ENCODE data around the gene PPM1N. TPM values are rescaled to one million over a fixed set of nuclear protein-coding genes. Genes with fewer than 3 reads are reported as not detected.

Gene PPM1N
- total and polyA plus RNA-seq, 2 of the 13 experiments (the other 11 are each of a cell fraction or from before 2014, with no cell fraction given): 0.31 to 1.8 TPM

- TF ChIP-seq KDM5A (IDR thresholded peaks at IDR 0.05; ENCODE audit: borderline replicate concordance, low read length) (no peak; the same call in 1 of the 2 replicates), HMG20B (CRISPR knock-in tag; conservative IDR thresholded peaks at IDR 0.05) (no peak), NR3C1 (CRISPR knock-in tag; IDR thresholded peaks at IDR 0.05) (no peak), PPARG (CRISPR knock-in tag; conservative IDR thresholded peaks at IDR 0.05) (no peak), ZNF441 (CRISPR knock-in tag; IDR thresholded peaks at IDR 0.05; ENCODE audit: borderline replicate concordance) (peak; percentile 44; the same call in 1 of the 2 replicates), MAFG (CRISPR knock-in tag; IDR thresholded peaks at IDR 0.05) (no peak), SALL2 (CRISPR knock-in tag; IDR thresholded peaks at IDR 0.05) (no peak; the same call in 1 of the 2 replicates), FOXA1 (IDR thresholded peaks at IDR 0.05) (no peak), FOXA1 (CRISPR knock-in tag; IDR thresholded peaks at IDR 0.05) (no peak), ZNF549 (CRISPR knock-in tag; IDR thresholded peaks at IDR 0.05) (no peak), CENPT (CRISPR knock-in tag; IDR thresholded peaks at IDR 0.05; ENCODE audit: low read depth) (no peak), ZNF713 (CRISPR knock-in tag; IDR thresholded peaks at IDR 0.05) (no peak), ZNF329 (CRISPR knock-in tag; IDR thresholded peaks at IDR 0.05; ENCODE audit: low read depth) (no peak; the same call in 1 of the 2 replicates), FOXP4 (CRISPR knock-in tag; IDR thresholded peaks at IDR 0.05) (0 out of 2 replicates have a peak, but pooled peaks have one; percentile 9), NFYC (CRISPR knock-in tag; IDR thresholded peaks at IDR 0.05) (no peak), SRY (CRISPR knock-in tag; IDR thresholded peaks at IDR 0.05) (no peak), HNF4G (IDR thresholded peaks at IDR 0.05; ENCODE audit: borderline replicate concordance, low read depth, low read length) (no peak), HNF4G (CRISPR knock-in tag; IDR thresholded peaks at IDR 0.05; ENCODE audit: borderline replicate concordance, low read depth) (no peak; the same call in 1 of the 2 replicates), ATF7 (IDR thresholded peaks at IDR 0.05) (peak; percentile 98), ATF7 (CRISPR knock-in tag; IDR thresholded peaks at IDR 0.05) (peak; percentile 98), RORA (CRISPR knock-in tag; IDR thresholded peaks at IDR 0.05) (no peak), KLF15 (CRISPR knock-in tag; IDR thresholded peaks at IDR 0.05; ENCODE audit: borderline replicate concordance) (no peak), ATF3 (CRISPR knock-in tag; IDR thresholded peaks at IDR 0.05) (no peak)
- TF ChIP-seq, protein P1, sequence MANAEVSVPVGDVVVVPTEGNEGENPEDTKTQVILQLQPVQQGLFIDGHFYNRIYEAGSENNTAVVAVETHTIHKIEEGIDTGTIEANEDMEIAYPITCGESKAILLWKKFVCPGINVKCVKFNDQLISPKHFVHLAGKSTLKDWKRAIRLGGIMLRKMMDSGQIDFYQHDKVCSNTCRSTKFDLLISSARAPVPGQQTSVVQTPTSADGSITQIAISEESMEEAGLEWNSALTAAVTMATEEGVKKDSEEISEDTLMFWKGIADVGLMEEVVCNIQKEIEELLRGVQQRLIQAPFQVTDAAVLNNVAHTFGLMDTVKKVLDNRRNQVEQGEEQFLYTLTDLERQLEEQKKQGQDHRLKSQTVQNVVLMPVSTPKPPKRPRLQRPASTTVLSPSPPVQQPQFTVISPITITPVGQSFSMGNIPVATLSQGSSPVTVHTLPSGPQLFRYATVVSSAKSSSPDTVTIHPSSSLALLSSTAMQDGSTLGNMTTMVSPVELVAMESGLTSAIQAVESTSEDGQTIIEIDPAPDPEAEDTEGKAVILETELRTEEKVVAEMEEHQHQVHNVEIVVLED (CRISPR knock-in tag; IDR thresholded peaks at IDR 0.05; ENCODE audit: borderline replicate concordance): peak; percentile 16; the same call in 1 of the 2 replicates
- TF ChIP-seq, protein P2, sequence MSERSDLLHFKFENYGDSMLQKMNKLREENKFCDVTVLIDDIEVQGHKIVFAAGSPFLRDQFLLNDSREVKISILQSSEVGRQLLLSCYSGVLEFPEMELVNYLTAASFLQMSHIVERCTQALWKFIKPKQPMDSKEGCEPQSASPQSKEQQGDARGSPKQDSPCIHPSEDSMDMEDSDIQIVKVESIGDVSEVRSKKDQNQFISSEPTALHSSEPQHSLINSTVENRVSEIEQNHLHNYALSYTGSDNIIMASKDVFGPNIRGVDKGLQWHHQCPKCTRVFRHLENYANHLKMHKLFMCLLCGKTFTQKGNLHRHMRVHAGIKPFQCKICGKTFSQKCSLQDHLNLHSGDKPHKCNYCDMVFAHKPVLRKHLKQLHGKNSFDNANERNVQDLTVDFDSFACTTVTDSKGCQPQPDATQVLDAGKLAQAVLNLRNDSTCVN (CRISPR knock-in tag; IDR thresholded peaks at IDR 0.05; ENCODE audit: borderline replicate concordance): no peak
- TF ChIP-seq, protein P3, sequence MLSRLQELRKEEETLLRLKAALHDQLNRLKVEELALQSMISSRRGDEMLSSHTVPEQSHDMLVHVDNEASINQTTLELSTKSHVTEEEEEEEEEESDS (CRISPR knock-in tag; IDR thresholded peaks at IDR 0.05; ENCODE audit: borderline replicate concordance): no peak
These were observed 8.2 kb downstream of the PPM1N start (continued) for GRCh38 chr19:45506246-45506988.
